NCI-H510A (cell line): Measurements from ENCODE around the gene CPEB1.

Experiments used
- DNase-seq: peaks from one replicate; lab custom pipeline; 2025; lab: John Stamatoyannopoulos, UW

The CPEB1 gene

DNA sequence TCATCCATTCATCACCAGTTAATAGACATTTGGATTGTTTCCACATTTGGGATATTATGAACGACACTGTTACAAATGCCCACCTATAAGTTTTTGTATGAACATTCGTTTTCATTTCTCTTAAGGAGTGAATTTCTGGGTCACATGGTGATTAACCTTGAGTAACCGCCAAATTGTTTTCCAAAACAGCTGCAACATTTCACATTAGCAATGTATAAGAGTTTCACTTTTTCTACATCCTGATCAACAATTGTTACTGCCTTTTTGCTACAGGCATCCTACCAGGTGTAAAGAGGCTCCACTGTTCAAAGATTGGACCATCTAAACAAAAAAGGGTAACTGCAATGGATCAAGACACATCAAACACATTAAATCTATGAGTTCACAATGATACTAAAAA is 52.0 kb downstream of the CPEB1 start:
- no peak for DNase-seq

DNA sequence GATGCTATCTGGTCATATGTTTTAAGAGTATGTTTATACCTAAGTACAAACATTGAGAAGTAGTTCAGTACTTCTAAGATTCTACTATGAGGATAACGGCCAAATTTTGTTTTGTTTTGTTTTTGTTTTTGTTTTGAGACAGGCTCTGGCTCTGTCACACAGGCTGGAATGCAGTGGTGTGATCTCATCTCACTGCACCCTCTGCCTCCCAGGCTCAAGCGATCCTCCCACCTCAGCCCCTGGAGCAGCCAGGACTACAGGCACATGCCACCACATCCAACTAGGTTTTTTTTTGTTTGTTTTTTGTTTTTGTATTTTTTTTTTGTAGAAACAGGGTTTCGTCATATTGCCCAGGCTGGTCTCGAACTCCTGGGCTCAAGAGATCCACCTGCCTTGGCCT is 59.4 kb downstream of the CPEB1 start:
- DNase-seq, result no peak

DNA sequence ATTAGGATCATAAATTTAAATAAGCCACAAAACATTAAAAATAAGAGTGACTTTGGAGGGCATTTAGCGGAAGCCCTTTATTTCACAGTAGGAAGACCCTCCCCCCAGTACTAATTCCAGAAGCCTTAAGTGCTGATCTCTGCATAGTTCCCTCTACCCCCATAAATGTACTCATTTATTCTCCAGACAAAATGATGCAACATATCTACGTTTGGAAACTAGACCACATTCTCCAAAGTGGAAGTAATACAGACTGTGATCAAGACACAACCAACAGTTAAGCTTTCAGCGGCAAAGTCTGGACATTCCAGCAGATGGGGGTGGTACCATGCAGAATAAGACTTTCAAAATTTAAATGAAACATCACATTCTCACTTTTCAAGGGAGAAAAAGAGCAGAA is 62.1 kb downstream of the CPEB1 start:
- no peak for DNase-seq

DNA sequence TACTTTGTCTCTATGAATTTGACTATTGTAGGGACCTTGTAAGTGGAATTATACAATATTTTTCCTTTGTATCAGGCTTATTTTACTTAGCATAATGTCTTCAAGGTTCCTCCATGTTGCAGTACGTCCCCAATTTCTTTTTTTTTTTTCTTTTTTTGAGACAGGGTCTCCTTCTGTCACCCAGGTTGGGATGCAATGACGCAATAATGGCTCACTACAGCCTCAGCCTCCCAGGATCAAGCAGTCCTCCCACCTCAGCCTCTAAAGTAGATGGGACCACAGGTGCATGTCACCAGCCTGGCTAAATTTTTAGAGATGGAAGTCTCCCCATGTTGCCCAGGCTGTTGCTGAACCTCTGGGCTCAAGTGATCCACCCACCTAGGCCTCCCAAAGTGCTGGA is 66.5 kb downstream of the CPEB1 start:
- DNase-seq, result no peak

DNA sequence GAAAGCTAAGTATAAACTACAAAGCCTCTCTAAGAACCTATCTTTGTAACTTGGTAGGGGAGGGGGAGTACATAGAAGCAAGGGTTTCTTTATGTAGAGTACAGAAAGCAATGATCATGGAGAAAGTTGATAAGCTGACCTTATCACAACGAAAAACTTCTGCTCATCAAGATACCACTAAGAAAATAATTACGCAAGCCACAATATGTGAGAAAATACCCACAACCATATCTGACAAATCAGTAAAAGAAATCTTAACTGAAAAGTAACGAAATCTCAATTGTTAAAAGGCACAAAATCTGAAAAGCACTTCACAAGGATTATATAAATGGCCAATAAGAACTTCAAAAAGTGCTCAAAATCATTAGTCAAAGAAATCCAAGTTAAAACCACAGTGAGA is 71.8 kb downstream of the CPEB1 start:
- DNase-seq, result no peak

DNA sequence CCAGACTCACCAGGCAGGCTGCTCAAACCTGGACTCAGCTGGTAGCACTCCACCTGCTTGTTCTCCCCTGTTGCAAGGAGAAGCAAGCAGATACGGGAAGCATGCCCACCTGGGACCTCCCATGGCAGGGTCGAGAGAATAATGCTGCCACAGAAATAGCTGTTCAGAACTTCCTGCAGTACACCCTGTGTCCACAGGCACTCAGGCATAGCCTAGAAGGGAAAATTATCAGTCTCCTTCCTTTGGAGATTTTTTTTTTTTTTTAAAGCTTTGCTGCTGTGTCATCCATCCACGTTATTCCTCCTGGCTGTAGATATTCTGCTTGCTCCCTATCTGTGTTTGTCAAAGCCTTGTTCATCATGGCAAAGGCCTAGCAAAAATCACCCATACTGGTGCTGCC is 74.2 kb downstream of the CPEB1 start:
- DNase-seq, result no peak

DNA sequence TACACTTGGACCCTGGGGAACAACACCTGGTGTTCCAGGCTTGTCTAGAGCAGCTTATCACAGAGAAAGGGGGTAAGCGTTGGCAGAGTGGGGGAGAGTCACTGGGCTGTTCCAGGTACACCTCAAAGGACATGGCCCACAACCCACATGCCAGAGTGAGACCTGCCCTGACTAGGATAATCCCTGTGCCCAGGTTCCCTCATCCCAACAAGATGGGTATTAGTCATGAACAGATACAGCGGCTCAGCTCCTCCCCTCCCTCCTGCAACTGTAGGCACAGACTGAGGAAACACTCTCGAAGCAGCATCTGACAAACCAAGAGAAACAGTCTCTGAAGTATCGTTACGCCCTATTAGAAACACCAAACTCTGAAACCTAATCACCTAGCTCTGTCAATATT is 74.9 kb downstream of the CPEB1 start:
- peak; percentile 23 for DNase-seq

DNA sequence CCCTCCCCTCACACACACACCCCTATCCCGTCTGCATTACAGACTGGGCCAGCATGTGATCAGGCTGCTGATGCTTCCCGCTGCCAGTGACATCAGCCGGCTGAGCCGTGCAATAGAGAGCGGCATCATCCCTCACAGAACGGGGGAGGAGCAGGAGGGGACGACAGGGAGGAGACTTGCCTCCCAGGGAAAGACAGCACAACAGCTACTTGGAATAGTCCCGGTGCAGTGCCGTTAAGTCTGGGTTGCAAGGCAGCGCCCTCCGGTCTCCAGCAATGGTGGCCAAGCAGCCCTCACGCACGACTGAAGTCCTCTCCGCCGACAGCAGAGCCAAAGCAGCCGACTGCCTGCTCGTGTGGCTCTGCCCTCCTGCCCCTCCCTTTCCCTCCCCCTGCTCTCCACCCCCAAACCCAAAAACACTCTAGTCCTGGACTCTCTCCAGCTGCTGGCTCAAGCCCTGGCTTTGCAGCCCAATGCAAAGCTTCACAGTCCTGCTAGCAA is 75.4 kb downstream of the CPEB1 start:
- peak; percentile 17 for DNase-seq

DNA sequence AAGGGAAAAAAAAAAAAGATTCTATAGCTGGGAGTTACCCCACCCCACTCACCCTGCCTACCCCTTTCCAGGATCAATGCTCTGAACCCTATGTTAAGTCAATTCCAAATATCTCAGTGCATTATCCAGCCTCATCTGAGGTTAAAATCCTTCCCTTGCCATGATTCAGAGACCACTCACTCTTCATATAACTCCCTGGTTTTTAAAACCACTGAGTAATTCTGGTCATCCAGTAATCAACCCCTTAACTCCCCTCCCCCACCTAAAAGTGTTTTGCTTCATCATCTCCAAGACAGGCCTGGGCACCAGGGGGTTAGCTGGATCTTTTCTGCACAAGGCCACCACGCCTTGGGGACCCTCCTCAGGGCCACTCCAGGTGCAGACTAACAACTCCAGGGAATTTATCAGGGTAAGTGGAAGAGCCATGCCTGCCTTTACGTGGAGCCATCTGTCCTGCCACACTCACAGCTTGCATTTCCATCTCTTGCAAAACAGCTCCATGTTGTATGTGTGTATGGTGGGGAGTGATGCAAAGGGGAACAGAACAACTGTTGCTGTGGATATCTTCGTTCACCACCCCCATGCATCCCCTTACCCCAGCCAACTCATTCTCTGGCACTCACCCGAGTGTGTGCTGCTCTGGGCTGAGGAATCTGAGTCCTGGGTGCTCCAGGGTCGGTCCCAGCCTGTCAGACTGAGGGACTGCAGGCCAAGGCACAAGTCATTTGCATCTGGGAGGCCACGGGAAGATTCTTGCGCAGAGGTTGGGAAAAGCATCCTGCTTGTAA is 76.2 kb downstream of the CPEB1 start:
- DNase-seq, result no peak

DNA sequence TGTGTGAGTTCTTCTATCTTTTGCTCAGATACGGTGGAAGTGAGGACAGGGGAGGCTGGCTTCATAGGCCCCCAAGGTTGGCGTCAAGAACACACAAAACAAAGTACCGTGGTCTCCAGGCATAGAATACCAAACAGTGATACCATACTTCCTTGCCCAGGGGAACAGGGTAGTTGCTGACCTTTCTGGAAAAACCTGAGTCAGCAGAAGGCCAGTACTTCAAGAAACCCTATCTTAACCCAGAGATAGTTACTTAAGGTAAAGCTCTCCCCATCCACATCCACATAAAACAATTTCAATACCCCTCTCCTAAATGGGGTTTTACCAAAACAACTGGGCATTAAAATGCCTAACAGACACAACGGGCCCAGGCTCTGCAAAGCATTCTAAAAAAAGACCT is 77.3 kb downstream of the CPEB1 start:
- no peak for DNase-seq

DNA sequence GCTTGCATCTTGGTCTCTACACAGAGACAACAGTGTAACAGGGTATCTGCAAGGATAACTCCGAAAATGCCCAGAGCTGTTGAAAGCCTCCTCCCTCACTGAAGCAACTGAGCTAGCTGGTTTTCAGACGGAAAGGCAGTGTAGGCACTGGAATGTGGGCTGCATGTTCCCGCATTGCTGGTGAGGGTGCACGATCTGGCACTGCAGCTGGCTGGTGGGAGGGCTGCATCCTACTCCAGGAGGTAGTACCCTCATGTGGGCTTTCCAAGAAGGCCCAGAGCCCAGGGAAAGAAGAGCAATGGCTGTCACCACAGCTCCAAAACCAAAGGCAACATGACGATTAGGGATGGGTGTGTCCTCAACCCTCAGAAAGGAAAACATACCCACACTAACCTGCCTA is 78.2 kb downstream of the CPEB1 start:
- DNase-seq, result no peak

DNA sequence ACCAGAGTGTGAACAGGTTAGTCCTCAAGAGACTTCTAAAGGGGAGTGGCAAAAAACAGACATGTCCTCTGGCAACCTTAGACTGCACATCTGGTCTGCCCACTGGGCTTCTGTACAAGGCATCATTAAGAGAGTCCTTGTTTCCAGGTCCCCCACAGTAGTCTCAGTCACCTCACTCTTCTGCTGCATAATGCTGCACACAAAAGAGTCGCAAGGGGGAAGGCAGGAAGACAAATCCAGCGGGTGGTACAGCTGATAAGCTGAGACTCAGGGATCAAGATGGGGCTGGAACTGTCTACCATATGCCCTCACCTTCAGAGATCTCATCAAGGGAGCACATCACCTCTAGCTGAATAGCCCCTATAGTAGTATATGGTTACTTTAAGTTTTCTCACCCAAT is 79.5 kb downstream of the CPEB1 start:
- DNase-seq, result no peak

DNA sequence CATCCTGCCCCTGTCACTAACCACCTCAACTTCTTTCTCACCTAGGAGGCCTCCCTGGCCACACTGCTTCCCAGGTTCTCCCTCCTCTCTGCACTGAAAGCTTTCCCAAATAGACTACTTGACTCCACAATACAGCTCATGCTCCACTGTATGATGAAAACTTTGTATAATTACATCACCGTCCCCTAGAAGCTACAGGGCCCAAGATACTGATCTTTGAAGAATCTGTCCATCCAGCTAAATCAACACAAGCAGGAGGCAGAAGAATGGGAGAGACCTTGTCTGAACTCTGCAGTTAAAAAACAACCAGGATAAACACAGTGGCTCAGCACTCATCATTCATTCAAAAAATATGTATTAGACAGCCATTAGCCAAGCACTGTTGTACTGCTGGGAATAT is 80.5 kb downstream of the CPEB1 start:
- no peak for DNase-seq

DNA sequence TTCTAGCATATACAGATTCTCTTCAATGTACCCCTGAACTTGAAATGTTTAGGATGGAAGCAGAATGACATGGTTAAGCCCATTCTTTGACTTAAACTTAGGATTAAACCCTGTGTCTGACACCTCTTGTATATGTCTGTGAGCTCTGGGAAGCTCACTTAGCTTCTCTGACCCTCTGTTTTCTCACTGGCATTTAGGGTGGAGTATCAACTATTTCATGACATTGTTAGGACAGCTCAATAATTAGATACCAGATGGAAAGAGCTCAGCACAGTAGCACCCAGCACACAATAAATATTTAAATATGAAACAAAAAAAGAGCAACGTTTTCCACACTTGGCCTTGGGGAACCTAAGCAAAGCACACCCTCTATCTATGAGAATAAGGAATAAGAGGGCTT is 88.7 kb downstream of the CPEB1 start:
- no peak for DNase-seq

DNA sequence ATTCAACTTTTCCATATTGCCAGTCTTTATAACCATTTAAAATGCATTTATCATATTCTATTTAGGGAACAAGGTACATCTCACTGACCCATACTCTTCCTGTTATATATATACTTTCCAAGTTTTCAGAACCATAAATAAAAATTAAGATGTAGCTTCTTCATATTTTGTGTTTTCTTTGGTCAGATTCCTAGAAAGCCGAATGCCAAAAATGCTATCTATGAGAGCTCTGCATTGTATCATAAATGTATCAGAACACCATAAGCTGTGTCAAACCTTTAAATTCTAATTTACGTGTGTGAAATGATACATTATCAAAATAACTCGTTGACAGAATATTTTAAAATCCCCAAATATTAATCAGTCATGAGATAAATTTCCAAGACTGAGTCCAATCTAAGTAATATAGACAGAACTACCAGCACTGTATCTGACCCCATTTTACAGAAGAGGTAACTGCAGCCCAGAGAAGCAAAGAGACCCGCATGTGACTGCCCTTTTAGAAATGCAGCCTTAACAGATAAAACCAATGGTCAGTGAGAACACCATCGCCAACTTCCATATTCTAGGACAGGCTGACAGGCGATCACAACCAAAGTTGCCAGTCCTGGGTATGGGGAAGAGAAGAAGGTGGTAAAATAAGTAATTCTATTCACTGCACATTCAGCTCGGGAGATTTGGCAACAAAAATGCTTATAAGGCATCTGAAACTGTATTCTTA is 90.7 kb downstream of the CPEB1 start:
- no peak for DNase-seq

DNA sequence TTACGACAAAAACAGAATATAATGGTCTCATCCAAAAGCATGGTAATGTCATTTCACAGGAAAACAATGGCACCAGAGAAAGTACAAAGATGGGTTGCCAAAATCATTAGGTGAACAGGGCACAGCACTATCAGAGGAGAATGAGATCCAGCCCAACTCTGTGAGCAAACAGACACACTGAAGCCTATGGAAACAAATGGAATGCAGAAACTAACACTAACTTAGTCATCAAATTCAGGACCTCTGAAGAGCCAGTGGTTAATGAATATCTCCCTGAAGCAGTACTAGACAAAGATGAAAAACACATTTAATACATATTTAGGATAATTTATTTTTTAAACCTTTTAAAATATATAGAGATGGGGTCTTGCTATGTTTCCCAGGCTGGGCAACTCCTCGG is 92.3 kb downstream of the CPEB1 start:
- DNase-seq, result no peak

DNA sequence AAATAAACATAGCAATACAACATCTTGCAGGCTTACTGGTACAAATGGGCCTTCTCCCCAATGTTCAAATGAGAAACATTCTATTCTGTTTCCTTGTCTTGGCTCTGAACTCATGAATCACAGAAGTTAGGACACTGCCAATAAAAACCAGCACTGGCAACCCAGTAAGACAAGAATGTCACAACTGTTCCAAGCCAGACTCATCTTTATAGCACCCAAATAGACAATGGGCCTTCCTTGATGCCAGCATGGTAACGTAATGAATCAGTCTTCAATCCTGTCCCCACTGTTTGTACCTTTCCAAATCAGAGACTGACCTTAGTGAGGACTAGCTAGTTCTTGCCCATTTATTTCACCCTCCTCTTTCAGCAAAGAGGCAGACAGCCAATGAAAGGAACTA is 92.8 kb downstream of the CPEB1 start:
- DNase-seq, result no peak

DNA sequence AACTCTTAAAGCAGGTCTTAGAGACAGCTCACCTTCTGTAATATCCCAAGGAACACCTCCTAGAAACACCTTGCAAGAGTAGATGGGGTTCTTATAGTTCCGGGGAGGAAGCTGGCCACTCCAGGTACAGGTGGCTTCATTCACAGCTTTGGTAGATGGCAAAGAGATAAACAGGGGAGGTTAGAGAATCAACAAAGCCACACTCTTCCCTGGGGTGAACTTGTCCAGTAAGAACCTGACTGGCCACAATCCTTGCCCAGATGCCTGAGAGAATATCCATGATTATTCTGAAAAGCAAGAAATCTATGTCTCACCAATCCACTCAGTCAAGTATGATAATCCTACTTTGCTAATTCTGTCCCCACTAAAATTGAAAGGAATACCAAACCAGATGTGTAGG is 93.3 kb downstream of the CPEB1 start:
- DNase-seq, result no peak

DNA sequence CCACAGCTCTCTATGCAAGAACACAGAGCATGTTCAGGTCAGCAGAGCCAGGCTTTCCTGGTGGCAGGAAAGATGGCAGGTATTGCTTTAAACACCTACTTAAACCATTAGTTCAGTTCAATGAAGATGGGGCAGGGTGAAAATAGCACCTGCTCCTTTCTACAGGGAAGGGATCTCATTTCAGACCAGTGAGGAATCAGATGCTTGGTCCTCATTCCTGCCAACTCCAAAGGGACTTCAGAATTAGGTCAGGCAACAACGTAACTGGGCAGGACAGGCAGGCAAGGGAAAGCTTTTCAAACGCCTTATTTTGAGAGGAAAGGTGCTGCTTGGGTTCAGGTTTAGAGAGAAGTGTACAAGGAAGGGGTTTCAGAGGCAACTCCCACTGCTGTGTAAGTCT is 94.3 kb downstream of the CPEB1 start:
- DNase-seq, result no peak

DNA sequence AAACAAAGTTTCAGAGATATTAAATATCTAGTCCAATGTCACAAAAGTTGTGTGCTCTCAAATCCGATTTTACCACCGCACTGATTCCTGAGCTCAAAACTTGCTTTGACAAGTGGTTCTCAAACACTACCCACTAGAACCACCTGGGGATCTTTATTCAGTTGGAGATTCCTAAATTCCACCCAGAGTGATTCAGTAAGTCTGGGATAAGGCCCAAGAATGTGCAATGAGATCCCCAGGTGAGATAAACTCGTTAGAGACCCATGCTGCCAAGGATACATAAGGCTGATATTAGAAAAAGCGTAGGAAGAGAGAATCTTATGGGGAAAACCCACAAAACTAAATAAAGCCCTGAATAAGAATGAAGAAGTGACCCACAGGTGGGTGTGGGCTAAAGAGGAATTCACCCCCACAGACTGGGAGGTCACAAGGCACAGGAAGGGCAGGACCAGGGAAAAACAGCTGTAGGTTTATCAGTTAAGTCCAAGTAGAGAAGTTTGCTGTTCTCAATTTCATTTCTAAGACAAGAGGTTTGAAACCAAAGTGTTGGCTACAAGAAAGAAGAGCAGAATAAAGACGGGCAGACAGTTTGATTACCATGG is 95.4 kb downstream of the CPEB1 start:
- DNase-seq, result no peak

DNA sequence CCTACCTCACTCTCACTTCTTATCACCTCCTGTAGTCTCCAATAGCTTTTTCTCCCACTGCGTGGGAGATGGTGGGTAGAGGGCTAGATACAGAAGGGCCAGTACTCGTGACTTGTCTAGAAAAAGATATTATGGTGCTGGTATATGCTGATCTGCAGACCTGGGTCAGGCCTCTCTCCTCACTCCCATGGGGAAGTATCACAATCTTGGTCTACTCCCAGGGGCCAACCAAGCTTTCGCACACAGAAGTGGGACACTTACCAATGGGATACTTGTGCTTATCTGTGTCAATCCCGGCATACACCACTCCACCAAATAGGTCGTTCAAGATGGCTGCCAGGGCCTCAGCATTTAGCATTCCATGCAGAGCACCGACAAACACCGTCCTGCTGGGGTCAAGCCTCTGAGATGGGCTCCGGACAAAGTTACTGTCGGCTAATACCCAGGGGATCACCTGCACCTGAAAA is 97.9 kb downstream of the CPEB1 start:
- DNase-seq, result no peak

DNA sequence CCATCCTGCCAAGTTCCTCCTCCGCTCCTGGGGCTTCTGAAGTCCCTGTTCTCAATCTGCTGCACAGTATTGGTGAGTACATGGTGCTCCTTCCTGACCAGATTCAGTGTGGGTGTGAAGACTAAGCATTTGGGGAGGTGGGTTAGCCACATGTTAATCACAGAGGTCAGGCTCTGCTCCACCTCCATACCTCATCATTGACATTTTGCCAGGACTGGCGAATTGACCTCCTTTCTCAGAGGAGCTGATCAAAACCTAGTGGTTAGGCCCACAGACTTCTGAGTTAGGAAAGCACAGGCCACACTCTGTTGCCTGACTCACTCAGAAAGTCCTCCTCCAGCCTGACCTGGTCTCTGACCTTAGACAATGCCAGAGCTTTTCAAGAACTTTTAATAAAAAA is 98.5 kb downstream of the CPEB1 start:
- no peak for DNase-seq

DNA sequence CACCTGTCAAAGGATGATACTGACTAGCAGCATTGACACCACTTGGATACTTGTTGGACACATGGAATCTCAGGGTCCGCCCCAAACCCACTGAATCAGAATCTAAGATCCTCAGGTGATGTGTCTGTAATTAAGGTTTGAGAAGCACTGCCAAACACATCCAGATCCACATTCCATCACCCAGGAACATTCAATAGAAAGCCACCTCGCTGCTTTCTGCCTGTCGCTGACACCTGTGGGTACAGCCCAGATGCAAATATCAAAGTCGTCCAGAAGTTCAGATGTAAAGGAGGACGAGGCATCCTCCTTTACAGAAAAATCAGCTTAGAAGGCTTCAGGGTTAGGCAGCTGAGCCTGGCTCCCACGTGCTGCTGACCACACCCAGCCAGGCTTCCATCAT is 101.7 kb downstream of the CPEB1 start:
- DNase-seq, result no peak
